HG03439 (cell line): ENCODE measurements around the gene CCDC85A.

ENCODE experiments used
- ATAC-seq: cut with Tn5 transposase; IDR thresholded peaks from one replicate; pipeline ENCODE4 v1.9.1; 2021; ENCODE audit warnings: mild to moderate bottlenecking, moderate library complexity; ENCODE audit not compliant: unreplicated experiment

CCDC85A gene

GRCh38 chr2:56292951-56293350 lies 109.2 kb downstream of the CCDC85A start:
- ATAC-seq, result no peak

- no peak for ATAC-seq
Observed at GRCh38 chr2:56295666-56296065, 111.9 kb downstream of the CCDC85A start.

- no peak for ATAC-seq
Observed at GRCh38 chr2:56297671-56298070, 113.9 kb downstream of the CCDC85A start.

- no peak for ATAC-seq
Observed at GRCh38 chr2:56299171-56299691, 115.4 kb downstream of the CCDC85A start.

GRCh38 chr2:56309626-56310170 lies 125.9 kb downstream of the CCDC85A start:
- no peak for ATAC-seq

- ATAC-seq, result no peak
Observed at GRCh38 chr2:56313500-56313921, 129.7 kb downstream of the CCDC85A start.

- ATAC-seq, result no peak
Observed at GRCh38 chr2:56314371-56314770, 130.6 kb downstream of the CCDC85A start.

GRCh38 chr2:56314796-56315195 lies 131.0 kb downstream of the CCDC85A start:
- no peak for ATAC-seq

- ATAC-seq, result no peak
Observed at GRCh38 chr2:56315376-56315775, 131.6 kb downstream of the CCDC85A start.

- ATAC-seq, result no peak
Observed at GRCh38 chr2:56316011-56316410, 132.2 kb downstream of the CCDC85A start.

GRCh38 chr2:56318147-56318546 lies 134.4 kb downstream of the CCDC85A start:
- no peak for ATAC-seq

GRCh38 chr2:56325661-56326345 lies 142.0 kb downstream of the CCDC85A start:
- no peak for ATAC-seq

GRCh38 chr2:56326346-56326741 lies 142.6 kb downstream of the CCDC85A start:
- ATAC-seq, result no peak

- ATAC-seq, result no peak
Observed at GRCh38 chr2:56331810-56332209, 148.0 kb downstream of the CCDC85A start.

GRCh38 chr2:56333812-56334485 lies 150.2 kb downstream of the CCDC85A start:
- ATAC-seq, result no peak

- ATAC-seq, result no peak
Observed at GRCh38 chr2:56334622-56335021, 150.8 kb downstream of the CCDC85A start.

- no peak for ATAC-seq
Observed at GRCh38 chr2:56335101-56335500, 151.3 kb downstream of the CCDC85A start.

GRCh38 chr2:56337342-56337741 lies 153.6 kb downstream of the CCDC85A start:
- ATAC-seq, result no peak

- no peak for ATAC-seq
Observed at GRCh38 chr2:56338232-56338631, 154.4 kb downstream of the CCDC85A start.

- ATAC-seq, result no peak
Observed at GRCh38 chr2:56344771-56345170, 161.0 kb downstream of the CCDC85A start.

GRCh38 chr2:56347881-56348280 lies 164.1 kb downstream of the CCDC85A start:
- ATAC-seq, result peak; percentile 14
